Measurements from ENCODE around the gene HECW1.
A peak's percentile ranks its signal among the peaks of the same experiment; 100 is the strongest.

HECW1 gene

DNA sequence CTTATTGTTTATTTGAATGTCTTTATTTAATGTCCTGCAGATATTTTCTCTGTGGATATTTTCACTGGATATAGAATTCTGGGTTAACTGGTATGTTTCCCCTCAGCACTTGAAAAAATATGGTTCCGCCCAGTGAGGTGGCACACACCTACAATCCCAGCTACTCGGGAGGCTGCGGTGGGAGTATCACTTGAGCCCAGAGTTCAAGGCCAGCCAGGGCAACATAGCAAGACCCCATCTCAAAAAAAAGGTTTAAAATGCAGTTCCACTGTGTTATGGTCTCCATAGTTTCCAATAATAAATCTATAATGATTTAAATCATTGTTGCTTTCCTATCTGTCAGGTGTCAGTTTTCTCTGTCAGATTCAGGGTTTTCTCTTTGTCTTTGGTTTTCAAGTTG, 305.0 kb downstream of the HECW1 start:
- no peak for DNase-seq

DNA sequence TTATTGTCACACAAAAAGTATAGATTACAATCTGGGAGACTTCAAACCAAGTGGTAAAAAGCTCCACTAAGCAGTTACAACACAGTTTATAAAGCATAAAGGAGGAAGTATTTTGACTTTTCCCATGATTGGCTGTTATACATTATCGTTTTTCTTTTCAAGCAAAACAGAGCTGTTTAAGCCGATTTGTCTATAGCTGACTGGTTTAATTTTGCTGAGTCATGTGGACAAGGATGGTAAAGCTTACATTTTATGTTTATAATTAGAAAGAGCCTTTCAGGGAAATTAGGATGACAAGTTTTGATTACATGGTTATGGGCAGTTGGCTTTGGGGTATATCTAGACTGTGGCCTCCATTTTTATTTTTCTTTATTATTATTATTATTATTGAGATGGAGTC, 318.0 kb downstream of the HECW1 start:
- DNase-seq = no peak

DNA sequence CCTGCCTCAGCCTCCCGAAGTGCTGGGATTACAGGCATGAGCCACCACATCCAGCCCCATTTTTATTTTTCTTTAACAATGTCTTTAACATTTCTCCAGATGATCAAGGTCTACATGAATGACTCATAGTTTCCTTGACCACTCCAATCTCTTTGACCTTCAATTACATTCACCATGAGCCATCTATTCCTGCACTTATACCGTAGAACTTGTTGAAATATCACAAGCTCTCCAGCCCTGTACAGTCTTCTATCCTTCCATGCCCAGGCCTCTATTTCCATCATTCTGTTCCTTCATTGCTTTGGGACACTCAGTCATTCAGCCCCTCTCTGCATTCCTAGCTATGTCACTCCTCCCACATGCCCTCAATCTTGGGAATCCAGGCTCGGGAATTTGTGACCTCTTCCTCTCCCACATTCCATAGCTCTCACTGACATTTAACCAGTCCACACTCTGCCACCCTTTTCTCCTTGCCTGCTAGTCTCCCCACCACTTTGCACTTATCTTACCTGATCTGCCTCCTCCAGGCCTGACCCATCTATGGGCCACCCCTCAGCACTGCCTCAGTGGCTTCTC, 318.7 kb downstream of the HECW1 start:
- no peak for DNase-seq

DNA sequence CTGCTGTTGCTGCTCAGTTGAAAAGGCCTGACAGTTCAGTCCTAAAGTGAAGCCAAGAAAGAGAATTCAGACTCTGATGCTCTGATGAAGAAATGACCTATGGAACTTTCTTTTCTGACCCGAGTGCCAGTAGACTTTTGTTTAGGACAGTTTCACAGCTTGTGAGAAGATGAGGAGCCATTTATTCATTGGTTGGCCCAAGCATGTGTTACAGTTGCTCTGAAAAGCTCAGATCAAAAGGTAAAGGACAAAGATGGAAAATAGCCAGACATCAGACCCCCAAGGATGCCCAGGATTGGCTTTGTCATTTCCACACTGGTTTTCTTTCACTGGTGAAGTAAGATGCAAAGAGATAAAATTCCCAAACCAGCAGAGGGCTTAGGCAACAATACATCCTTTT, 321.2 kb downstream of the HECW1 start:
- no peak for DNase-seq

DNA sequence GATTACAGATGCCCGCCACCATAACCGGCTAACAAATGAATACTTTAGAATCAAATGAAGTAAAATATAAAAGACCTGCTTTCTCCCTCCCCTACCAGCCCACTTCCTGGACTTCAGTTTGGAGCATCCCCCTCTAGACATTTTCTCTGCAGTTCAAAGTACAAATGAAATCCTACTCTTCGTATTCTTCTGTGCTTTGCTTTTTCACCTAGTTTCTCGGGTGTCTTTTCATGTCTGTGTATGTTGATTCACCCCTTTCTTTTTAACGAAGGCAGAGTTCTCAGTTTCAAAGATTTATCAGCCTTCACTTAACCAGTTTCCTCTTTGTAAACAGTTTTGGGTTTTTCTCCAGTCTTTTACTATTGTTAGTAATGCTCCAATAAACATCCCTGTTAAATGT, 324.6 kb downstream of the HECW1 start:
- no peak for DNase-seq

DNA sequence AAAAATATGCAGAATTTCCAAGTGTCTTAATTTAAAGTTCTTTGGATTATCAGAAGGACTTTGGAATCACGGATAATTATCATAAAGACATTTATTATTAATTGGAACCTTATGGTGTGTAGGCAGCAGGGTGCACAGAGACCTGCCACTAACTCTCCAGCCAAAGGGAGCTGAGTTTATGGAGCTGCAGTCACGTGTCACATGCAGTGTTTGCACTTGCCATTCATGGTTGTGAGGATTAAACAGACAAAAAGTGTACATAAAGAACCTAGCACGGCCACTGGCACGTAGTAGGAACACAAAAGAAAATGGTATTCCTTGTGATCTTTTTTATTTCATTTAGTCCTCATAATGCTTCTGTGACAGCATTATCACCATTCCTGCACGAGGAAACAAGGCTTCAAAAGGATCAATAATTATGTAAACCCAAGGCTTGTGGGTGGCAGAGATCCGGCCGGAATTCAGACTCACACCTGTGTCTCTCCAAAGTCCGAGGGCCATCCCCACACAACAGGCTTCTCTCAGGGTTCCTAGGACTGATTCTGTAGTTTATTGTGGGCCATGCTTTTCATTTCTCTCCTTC, 326.5 kb downstream of the HECW1 start:
- no peak for DNase-seq

DNA sequence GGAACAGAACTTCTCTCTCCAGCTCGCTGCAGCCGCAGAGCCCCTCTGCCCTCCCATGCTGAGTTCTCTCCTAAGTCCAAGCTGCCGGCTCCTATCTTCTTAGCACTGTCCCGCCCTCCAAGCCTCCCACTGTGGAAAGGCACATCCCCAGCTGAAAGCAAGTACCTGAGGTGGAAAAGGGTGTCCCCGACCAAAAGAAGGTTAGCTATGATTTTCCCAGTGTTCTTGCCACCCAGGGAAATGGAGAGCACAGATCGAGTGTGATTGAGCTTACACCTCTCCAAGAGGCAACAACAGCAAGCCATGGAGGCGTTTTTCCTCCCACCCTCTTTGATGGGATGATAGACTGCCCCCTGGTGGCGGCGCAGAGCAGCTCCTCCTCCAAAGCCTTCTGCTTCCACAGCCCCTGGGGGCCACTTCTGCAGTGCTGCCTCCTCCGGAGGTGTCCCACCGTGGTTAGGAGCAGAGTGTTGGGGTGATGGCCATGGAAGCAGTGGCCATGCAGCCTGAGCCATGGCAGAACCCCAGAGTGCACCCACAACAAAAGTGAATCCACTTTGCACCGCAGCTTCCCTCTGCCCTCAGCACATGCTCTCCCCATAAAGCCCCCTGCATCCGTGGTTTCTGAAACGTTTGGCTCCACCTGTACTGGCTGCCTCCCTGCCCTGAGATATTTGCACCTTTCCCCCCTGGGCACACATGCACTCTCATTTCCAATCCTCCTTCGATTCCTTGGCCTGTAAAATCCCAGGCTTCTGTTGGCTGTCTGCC, 327.4 kb downstream of the HECW1 start:
- DNase-seq = peak in 6 of 56 donors; percentile 5 to 14 (median 7)

DNA sequence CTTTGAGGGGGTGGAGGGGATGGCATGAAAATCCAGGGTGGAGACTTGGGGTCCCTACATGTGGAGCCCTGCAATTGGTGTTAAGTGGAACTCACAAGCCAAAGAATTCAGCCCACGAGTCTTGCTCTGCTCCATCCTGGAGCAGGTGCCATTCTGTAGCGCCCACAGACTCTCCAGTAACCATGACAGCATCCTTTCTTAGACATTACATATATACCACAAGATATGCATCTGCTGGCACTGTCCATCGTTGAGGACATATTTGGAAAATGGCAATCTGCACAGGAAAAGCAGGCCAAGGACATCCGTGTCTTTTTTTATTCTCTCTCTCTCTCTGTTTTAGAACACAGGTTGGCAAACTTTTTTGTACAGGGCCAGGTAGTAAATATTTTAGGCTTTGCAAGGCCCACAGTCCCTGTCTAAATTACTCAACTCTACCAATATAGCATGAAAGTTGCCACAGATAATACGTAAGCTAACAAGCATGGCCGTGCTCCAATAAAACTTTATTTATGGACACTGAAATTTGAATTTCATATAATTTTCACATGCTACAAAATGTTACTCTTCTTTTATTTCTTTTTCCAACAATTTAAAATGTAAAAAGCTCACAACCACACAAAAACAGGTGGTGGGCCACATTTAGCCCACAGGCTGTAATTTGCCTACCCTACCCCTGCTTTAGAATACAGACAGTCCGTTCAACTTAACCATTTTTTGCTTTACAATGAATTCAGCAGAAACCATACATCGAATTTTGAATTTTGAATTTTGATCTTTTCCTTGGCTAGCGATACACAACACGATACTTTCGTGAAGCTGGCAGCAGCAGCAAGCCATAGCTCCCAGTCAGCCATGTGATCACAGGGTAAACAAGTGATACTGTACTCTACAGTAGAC, 329.0 kb downstream of the HECW1 start:
- no peak for DNase-seq

DNA sequence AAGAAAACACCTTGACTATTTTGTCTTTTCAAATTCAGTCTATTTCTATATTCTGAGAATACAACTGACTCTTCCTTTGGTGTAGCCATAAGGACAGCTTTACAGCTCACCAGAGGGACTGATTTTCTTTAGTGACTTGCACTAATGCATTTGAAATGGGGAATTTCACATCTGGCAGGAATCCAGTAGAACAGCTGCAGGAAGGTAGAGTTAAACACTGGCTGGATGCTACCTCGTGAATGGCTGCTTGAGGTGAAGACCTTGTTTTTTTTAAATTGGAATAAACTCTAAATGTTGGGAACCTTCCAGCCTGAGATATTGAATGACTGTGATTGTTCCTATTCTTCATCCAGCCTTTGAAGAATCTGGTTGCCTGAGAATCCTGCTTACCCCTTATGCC, 330.9 kb downstream of the HECW1 start:
- no peak for DNase-seq

DNA sequence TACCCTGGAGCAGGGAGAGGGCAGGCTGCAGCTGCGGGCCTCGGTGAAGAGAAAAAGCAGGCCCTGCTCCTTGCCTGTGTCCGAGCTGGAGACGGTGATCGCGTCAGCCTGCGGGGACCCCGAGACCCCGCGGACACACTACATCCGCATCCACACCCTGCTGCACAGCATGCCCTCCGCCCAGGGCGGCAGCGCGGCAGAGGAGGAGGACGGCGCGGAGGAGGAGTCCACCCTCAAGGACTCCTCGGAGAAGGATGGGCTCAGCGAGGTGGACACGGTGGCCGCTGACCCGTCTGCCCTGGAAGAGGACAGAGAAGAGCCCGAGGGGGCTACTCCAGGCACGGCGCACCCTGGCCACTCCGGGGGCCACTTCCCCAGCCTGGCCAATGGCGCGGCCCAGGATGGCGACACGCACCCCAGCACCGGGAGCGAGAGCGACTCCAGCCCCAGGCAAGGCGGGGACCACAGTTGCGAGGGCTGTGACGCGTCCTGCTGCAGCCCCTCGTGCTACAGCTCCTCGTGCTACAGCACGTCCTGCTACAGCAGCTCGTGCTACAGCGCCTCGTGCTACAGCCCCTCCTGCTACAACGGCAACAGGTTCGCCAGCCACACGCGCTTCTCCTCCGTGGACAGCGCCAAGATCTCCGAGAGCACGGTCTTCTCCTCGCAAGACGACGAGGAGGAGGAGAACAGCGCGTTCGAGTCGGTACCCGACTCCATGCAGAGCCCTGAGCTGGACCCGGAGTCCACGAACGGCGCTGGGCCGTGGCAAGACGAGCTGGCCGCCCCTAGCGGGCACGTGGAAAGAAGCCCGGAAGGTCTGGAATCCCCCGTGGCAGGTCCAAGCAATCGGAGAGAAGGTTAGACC, 332.5 kb downstream of the HECW1 start:
- DNase-seq = no peak

DNA sequence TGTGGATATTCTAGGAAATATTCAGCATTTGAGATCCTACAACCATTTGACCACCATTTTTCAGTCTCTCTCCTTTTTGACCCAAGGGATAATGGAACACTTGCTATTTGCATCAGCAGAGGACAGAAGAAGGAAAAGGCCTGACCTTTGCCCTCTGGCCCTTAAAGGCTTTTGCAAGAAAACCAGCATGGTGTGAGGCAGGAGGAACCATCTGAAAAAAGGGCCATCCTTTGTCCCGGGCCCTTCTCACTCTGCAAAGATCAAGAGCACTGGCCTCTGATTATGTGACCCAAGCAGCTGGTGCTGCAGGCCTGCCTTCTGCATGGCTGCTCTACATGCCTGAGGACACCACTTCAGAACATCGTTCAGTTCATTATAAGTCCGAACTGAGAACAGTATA, 337.1 kb downstream of the HECW1 start:
- no peak for DNase-seq

DNA sequence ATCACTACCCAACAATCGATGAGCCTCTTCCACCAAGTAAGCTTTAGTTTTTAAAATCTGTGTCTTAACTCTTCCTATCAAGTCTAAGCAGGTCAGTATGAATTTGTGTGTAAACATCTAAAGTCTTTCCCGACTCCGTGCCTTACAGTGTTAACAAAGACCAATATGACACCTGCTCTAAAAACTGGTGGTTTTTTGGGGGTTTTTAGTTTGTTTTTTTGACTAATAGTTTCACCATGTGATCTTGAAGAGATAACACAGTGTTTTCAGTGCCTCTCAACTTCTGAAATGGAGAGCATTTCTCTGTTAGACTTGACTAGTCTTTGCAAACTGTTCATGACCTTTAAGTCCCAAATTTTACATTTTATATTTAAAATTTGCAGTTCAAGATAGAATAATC, 338.4 kb downstream of the HECW1 start:
- no peak for DNase-seq

DNA sequence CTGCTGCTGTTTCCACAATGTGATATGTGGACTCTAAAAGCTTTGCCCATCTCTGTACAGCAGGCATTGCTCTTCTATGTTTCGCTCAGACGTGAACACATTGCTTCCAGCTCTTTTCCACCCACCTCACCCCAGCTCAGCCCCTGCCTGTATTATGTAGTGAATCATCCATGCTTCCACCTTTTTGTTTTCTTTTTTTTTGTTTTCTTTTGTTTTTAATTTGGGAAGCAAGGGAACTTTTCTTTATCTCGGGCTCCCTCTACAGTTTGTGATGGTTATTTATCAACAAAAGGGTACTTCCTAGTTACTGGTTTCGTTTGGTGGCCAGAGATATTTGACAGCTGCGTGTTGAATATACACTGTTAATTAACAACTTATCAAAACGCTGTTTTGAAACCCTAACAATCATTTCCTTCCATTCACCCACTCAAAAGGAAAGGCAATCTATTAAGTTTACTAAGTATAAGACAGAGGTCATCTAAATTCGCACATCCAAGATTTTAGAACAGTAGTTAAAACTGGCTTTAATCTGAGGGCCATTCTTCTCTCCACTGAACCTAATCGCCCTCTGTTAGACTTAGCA, 342.6 kb downstream of the HECW1 start:
- peak in 3 of 56 donors; percentile 4 to 21 (median 6) for DNase-seq

DNA sequence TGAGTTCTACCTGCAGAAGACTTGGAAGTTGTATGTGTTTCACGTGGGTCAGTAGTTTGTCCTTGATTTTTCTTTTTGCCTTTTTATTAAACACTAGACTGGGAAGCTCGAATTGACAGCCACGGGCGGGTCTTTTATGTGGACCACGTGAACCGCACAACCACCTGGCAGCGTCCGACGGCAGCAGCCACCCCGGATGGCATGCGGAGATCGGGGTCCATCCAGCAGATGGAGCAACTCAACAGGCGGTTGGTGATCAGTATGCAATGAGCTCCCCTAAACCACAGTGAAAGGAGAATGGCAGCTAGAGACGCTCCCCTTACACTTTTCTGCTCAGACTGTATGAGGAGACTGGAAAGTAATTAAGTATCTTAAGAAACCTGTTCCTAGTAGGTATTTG, 343.8 kb downstream of the HECW1 start:
- DNase-seq = peak in 3 of 56 donors; percentile 6 to 21 (median 19)

DNA sequence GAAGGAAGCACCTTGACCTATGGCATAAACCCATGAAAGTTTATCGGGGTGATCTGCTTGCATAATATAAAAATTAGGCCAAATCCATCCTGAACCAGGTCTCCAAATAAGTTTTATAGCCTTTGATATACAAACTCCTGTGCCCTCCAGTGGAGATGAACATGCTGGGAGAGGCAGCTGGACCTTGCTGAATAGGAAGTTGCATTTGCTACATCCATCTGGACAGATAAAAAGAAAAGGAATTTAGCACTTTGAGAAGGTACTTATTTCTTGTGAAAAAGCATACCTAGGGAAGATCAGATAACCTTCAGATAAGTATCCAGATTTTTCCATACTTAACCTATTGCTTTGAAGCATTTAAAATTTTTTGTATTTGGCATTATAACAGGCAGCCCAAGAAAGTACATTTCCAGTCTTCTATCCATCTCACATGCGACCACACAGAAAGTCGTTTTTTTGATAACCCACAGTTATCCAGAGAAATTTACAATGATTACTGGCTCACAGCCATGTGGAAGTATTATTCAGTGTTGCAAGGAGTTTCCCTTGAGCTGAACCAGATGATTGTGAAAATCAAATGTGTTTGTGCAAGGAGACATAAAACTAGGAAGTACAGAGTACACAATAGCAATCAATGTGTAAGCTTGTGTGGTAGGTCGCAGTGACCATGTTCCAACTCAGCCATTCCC, 346.0 kb downstream of the HECW1 start:
- no peak for DNase-seq

DNA sequence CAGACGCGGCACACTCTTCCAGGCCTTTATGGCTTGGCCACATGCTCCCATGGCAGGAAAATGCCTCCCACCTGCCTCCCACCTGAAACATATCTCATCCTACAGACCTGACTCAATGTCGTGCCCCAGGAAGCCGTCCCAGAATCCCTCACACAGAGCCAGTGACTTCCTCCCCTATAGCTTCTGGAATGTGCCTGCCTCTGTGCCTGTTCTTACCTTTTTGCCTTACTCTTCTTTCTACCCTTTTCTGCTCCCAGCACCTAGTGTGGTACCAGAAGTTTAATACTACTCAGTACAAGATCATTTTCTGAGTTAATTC, 346.5 kb downstream of the HECW1 start:
- DNase-seq = no peak

DNA sequence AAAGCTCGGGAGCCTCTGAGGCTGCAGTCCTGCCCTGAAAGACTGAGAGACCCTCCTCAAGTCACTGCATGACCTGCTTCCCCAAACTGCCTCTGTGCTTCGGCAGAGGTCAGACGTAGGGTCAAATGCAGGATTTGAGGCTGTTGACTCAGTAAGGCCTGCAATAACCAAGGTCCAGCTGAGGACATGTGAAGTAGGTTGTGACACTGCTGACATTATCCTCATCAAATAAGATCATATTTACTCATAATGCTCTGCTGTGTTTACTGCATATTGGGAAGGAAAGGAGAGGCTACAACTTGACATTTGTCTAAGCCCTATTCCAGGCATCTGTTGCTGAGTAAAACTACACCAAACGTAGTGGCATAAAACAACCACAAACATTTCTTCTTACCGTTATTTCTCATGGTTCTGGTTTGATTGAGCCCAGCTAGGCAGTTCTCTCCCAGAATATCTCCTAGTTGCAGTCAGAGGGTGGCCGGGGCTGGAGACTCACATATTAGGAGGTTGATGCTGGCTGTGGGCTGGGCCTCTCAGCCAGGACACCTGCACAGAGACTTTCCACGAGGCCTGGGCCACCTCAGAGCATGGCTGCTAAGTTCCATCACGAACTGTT, 348.4 kb downstream of the HECW1 start:
- no peak for DNase-seq

DNA sequence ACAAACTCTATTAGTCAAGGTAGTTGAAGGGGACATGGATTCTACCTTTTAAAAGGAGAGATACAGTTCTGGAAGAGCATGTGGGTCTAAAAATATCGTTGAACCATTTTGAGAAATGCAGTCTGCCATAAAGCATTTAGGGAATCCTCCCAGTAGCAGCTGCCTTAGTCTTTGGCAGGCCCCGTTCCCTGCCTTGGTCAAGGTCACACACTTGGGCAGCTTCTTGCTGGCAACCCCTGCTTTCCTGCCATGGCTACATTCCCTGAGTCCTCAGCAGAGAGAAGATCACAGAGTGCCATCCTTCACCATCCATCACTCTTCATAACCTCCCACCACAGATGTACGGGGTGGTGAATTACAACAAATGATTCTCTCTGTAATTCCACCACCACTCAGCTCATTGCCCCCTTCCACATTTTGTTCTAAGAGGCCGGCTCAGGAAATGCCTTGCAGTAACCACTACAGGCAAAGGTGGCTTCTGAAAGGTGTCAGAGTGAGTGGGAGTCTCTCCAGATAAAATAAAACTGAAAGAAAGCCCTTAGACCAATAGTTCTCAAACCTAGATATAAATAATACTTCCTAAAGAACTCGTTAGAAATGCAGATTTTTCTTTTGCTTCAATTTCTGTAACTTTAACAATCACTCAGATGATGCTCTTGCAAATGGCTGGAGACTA, 349.0 kb downstream of the HECW1 start:
- DNase-seq = no peak

DNA sequence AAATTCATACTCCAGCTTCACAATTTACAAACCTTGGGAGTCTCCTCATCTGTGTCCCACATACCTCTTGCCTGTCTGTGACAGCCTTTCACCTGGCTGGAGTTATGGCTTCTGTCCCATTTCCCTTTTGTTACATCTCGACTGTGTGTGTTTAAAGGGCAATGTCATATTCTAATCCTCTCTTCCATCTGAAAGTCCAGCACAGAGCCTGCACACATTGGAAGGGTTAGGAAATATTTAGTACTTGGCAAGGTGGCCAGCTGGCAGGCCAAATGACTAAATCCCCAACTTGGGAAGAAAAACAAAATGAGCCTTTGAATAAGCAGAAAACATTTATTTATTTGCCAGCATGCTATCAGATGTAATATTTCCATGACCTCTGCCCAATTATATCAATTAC, 350.4 kb downstream of the HECW1 start:
- DNase-seq = no peak

All from nucleus accumbens (tissue), 56 donors.